Kidney (tissue), 14 donors: ENCODE results near the gene ANKRD12. TPM values are rescaled to one million over a fixed set of nuclear protein-coding genes. Genes with fewer than 3 reads are reported as not detected.

Source experiments
- DNase-seq, 5 donors: peaks; one replicate each; pipeline ENCODE4 v3.0.0-alpha.2; 2013 to 2020
- FAIRE-seq: peaks from 2 replicates; lab custom pipeline; 2012; peaks lifted over from hg19 to GRCh38; lab: Jason Lieb, UNC
- H3K27ac ChIP-seq, 2 donors: one replicate each; pipeline ENCODE4 v1.7.0; 2013; ENCODE audit warnings: low read depth in 2 of 2, low read length in 2 of 2, inconsistent platforms in 1 of 2
- H3K27me3 ChIP-seq: one replicate; pipeline ENCODE4 v1.7.1; 2013; ENCODE audit warnings: low read length, inconsistent platforms; ENCODE audit not compliant: control insufficient read depth, insufficient read depth
- H3K36me3 ChIP-seq, 3 donors: one replicate each; pipeline versions ENCODE4 v1.7.0 to v1.7.1; 2013; ENCODE audit warnings: low read length in 3 of 3, control low read depth in 1 of 3, inconsistent platforms in 1 of 3; ENCODE audit not compliant: insufficient read depth in 3 of 3, control insufficient read depth in 2 of 3
- H3K4me1 ChIP-seq, 3 donors: one replicate each; pipeline versions ENCODE4 v1.7.0 to v1.7.1; 2013; ENCODE audit warnings: low read length in 3 of 3, inconsistent platforms in 1 of 3, low read depth in 1 of 3; ENCODE audit not compliant: control insufficient read depth in 2 of 3, insufficient read depth in 2 of 3
- H3K4me3 ChIP-seq, 3 donors: one replicate each; pipeline versions ENCODE4 v1.7.0 to v1.8.1; 2013; ENCODE audit warnings: low read length in 3 of 3, control low read depth in 1 of 3, inconsistent platforms in 1 of 3
- H3K9ac ChIP-seq, 3 donors: one replicate each; pipeline versions ENCODE4 v1.7.0 to v1.7.1; 2013; ENCODE audit warnings: low read length in 3 of 3, control low read depth in 1 of 3, inconsistent platforms in 1 of 3
- H3K9me3 ChIP-seq, 3 donors: one replicate each; pipeline versions ENCODE4 v1.7.0 to v1.7.1; 2013; ENCODE audit warnings: low read length in 3 of 3, control low read depth in 1 of 3, inconsistent platforms in 1 of 3; ENCODE audit not compliant: control insufficient read depth in 2 of 3, insufficient read depth in 1 of 3
- CTCF ChIP-seq: IDR thresholded peaks from 3 replicates; pipeline ENCODE4 v1.5.1; 2012; ENCODE audit warnings: mild to moderate bottlenecking, moderate library complexity, borderline replicate concordance; ENCODE audit not compliant: insufficient read depth; ENCODE audit errors: extremely low read depth
- intact Hi-C: fragments of 100-400 bp; cut with DNase I; formaldehyde crosslinking; loops from one replicate; pipeline ENCODE4 v1.11.1; 2022
- polyA plus RNA-seq: library from polyadenylated mRNA; stranded (reverse); fragments of 350-450 nt; fragmentation: Illumina TruSeq; extraction: RNeasy Lipid Tissue Mini Kit (QIAGEN cat#74804); gene quantifications from one replicate; pipeline ENCODE4 v1.2.3, GENCODE V29; 2014; ENCODE audit warnings: low read depth, low replicate concordance; ENCODE audit not compliant: insufficient read depth
- total RNA-seq: library from RNA; stranded (reverse); fragmentation: NEBNext Ultra II Directional; extraction: Animal tissue kit (Norgen Biotek cat#: 25700); gene quantifications from one replicate; pipeline ENCODE4 v1.2.1, GENCODE V29; 2021
- donor health status: control.
- donor health status: control.
- donor health status: control.
- donor health status: control.
- donor health status: control.
- donor health status: DM: yes; HTN: yes; CAD: no.
- donor health status: Normal renal cell carcinoma (clear cell type).

ANKRD12 gene
- total and polyA plus RNA-seq, 2 donors from 2014 or later = 3.9 to 81.8 TPM

- Histone ChIP-seq H3K36me3 (no peaks in the 10 kb centered on the region), H3K4me3 (no peak overlapping the region), H3K9ac (no peak overlapping the region), H3K4me1 (peaks cover 0 to 2% (median 0%) of the 10 kb centered on the region in 3 donors), H3K27me3 (no peaks in the 10 kb centered on the region), H3K9me3 (no peaks in the 10 kb centered on the region), H3K27ac (no peak overlapping the region)
- FAIRE-seq (no peak), DNase-seq (no peak)
- intact Hi-C loops = no loop called here
- TF ChIP-seq CTCF = no peak
Observed at GRCh38 chr18:9172506-9173127, 36.0 kb downstream of the ANKRD12 start.

DNA sequence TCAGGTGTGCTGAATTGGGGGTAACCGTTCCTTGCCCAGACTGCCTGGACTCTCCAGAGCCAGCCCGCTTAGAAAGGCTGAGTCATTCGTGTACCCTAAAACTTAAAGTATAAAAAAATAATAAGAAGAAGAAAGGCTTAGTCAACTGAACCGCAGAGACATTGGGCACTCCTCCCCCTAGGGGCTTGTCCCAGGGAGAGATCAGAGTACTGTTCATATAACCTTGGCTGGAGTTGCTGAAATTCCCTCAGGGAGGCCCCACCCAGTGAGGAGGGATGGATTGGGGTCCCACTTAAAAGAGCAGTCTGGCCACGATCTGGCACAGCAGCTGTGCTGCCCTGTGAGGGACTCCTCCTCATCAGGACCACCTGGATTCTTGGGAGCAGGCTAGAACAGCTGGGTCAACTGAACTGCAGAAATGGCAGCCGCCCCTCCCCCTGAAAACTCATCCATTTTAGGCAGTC is 37.2 kb downstream of the ANKRD12 start:
- no peaks in the 10 kb centered on the region for H3K9me3 ChIP-seq
- no peaks in the 10 kb centered on the region for H3K27me3 ChIP-seq
- no peak overlapping the region for H3K27ac ChIP-seq
- H3K4me3 ChIP-seq = no peak overlapping the region
- no peak for TF ChIP-seq CTCF
- intact Hi-C loops = no loop called here
- H3K9ac ChIP-seq = no peak overlapping the region
- DNase-seq = no peak
- H3K36me3 ChIP-seq = no peaks in the 10 kb centered on the region
- H3K4me1 ChIP-seq = peaks cover 0 to 2% (median 0%) of the 10 kb centered on the region in 3 donors
- no peak for FAIRE-seq

DNA sequence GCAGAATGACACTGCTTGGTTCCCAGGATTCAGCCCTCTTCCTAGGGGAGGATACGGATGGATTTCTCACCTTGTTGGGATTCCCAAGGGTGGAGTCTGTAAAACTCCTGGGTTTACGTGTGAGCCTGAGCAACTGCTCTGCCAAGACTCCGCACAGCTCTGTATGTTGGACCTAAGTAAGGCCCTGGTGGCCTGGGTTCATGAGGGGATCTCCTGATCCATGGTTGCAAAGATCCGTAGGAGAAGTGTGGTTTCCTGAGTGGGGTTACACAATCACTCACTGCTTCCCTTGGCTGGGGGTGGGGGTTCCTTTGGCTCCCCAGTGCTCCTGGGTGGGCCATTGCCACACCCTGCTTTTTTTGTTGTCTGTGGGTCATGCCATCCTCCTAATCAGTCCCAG is 37.7 kb downstream of the ANKRD12 start:
- Histone ChIP-seq H3K27ac (no peak overlapping the region), H3K9ac (no peak overlapping the region), H3K27me3 (no peaks in the 10 kb centered on the region), H3K9me3 (no peaks in the 10 kb centered on the region), H3K36me3 (no peaks in the 10 kb centered on the region), H3K4me1 (peaks cover 0 to 2% (median 0%) of the 10 kb centered on the region in 3 donors), H3K4me3 (no peak overlapping the region)
- no peak for TF ChIP-seq CTCF
- intact Hi-C loops = no loop called here
- FAIRE-seq = no peak
- DNase-seq = no peak
